AG04449 (cell line): ENCODE measurements around the gene PLEKHM3.

Experiments
- CTCF ChIA-PET: fragments of 350-600 bp; formaldehyde crosslinking; extraction: SDS; loops from one replicate; lab custom pipeline; 2021; ENCODE audit warnings: antibody characterized with exemption; lab: Yijun Ruan, JAX
- POLR2A ChIA-PET: fragments of 400-600, 350-600 bp; formaldehyde crosslinking; extraction: SDS; loops from one replicate; lab custom pipeline; 2020; ENCODE audit warnings: antibody characterized with exemption, inconsistent platforms; lab: Yijun Ruan, JAX
- DNase-seq: peaks from one replicate; pipeline ENCODE4 v3.0.0-alpha.2; 2010; ENCODE audit warnings: low read depth, low spot score
- H3K4me3 ChIP-seq: 2 replicates; pipeline ENCODE4 v1.5.1; 2011; ENCODE audit warnings: low read depth, mild to moderate bottlenecking, control low read depth, low read length
- TF ChIP-seq, protein P1 (sequence below): IDR thresholded peaks from one replicate; pipeline ENCODE4 v1.5.1; 2011; ENCODE audit warnings: mild to moderate bottlenecking, moderate library complexity, low read length, control low read depth, inconsistent platforms; ENCODE audit not compliant: insufficient read depth; ENCODE audit errors: missing control alignments

Gene PLEKHM3

DNA sequence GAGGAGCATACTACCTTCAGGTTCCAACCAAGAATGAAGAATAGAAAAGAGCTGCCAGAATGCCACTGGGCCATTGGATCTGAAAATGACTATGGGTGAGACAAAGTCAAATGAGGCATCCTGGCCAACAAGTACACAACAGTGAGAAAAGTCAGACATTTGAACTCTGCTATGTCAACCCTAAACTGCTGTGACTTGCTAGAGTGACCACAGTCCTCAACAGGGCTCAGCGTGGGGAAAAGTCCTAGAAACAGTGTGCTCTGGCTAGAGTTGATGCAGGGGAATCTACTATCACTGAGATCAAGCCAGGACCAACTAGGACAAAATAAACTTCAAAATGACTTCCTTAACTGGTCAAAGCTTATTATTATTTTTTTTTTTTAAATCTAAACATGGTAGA, 157.4 kb downstream of the PLEKHM3 start:
- POLR2A ChIA-PET = no interaction called here
- H3K4me3 ChIP-seq = no peak overlapping the region
- CTCF ChIA-PET = interaction anchor here (1.3 kb wide), 1 partner anchor 173 kb away, joined by 6 read pairs; no protein-coding TSS in a partner anchor
- TF ChIP-seq, protein P1, sequence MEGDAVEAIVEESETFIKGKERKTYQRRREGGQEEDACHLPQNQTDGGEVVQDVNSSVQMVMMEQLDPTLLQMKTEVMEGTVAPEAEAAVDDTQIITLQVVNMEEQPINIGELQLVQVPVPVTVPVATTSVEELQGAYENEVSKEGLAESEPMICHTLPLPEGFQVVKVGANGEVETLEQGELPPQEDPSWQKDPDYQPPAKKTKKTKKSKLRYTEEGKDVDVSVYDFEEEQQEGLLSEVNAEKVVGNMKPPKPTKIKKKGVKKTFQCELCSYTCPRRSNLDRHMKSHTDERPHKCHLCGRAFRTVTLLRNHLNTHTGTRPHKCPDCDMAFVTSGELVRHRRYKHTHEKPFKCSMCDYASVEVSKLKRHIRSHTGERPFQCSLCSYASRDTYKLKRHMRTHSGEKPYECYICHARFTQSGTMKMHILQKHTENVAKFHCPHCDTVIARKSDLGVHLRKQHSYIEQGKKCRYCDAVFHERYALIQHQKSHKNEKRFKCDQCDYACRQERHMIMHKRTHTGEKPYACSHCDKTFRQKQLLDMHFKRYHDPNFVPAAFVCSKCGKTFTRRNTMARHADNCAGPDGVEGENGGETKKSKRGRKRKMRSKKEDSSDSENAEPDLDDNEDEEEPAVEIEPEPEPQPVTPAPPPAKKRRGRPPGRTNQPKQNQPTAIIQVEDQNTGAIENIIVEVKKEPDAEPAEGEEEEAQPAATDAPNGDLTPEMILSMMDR = no peak
- no peak for DNase-seq

GRCh38 chr2:207867056-207867455, 158.3 kb downstream of the PLEKHM3 start:
- CTCF ChIA-PET = interaction anchor here (1.0 kb wide), 1 partner anchor 370 kb away, joined by 3 read pairs; no protein-coding TSS in a partner anchor
- POLR2A ChIA-PET = interaction anchor here (0.6 kb wide), 1 partner anchor 14 kb away, joined by 6 read pairs; no protein-coding TSS in a partner anchor
- no peak overlapping the region for H3K4me3 ChIP-seq
- TF ChIP-seq, protein P1 = no peak
- no peak for DNase-seq

- no peak for DNase-seq
- no peak overlapping the region for H3K4me3 ChIP-seq
- ChIA-PET CTCF (interaction anchor here (0.9 kb wide), 1 partner anchor 102 kb away, joined by 3 read pairs; no protein-coding TSS in a partner anchor), POLR2A (no interaction called here)
- TF ChIP-seq, protein P1 = no peak
Measured at GRCh38 chr2:207865210-207865609, 160.1 kb downstream of the PLEKHM3 start.

- TF ChIP-seq, protein P1 = no peak
- POLR2A ChIA-PET = no interaction called here
- H3K4me3 ChIP-seq = no peak overlapping the region
Measured at GRCh38 chr2:207863345-207863744, 162.0 kb downstream of the PLEKHM3 start.

DNA sequence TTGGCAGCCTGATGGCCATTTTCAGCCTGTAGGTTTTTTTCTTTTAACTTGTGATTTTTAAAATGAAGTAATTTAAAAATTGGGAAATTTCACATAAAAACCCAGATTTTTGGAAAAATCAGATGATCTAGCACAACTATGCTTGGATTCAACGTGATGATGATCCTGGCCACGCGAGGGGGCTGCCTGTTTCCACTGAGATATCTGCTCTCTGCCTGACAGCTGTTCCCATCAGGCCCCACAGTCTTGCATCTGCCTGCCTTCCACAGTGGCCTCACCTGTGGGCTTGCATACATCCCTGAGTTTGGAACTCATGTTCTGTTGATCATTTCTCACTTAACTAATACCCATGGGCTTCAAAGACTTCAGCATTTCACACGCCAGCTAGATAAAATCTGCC, 163.5 kb downstream of the PLEKHM3 start:
- POLR2A ChIA-PET = no interaction called here
- TF ChIP-seq, protein P1 = no peak
- CTCF ChIA-PET = no interaction called here
- no peak overlapping the region for H3K4me3 ChIP-seq
- DNase-seq = no peak

More at GRCh38 chr2:207863345-207863744, 162.0 kb downstream of the PLEKHM3 start:
- no peak for DNase-seq
- CTCF ChIA-PET = no interaction called here

DNA sequence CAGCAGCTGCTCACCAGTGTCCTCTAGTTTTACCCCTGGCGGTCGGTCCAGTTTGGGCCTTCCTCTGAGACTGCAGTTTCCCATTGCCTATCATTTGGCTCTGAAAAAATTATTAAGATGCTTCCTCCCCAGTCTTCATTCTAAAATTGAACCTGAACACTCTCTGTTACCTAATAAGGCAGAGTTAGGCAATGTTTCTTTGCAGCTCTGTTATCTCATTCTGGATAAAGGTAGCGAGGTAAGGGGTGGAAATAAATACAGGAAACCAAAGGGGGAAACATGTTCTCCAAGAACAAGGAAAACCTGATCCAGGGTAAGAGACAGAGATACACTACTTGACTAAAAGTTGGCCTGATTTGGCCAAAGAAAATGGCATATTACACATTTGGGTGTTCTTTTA, 164.6 kb downstream of the PLEKHM3 start:
- POLR2A ChIA-PET = interaction anchor here (0.7 kb wide), 1 partner anchor 12 kb away, joined by 3 read pairs; no protein-coding TSS in a partner anchor
- no peak overlapping the region for H3K4me3 ChIP-seq
- DNase-seq = no peak
- CTCF ChIA-PET = interaction anchor here (1.1 kb wide), 1 partner anchor 180 kb away, joined by 3 read pairs; no protein-coding TSS in a partner anchor
- TF ChIP-seq, protein P1 = no peak
